Type B pancreatic cell (in vitro differentiated cells): ENCODE measurements around the gene PKIG. TPM values are rescaled to one million over a fixed set of nuclear protein-coding genes. Genes with fewer than 3 reads are reported as not detected.

Experiments used
- DNase-seq: peaks from one replicate; pipeline ENCODE4 v3.0.0; 2021; ENCODE audit warnings: mixed read lengths; ENCODE audit not compliant: unreplicated experiment; ENCODE audit errors: extremely low spot score
- H3K27ac Mint-ChIP-seq: 2 replicates; pipeline ENCODE4 v1.8.0; 2021; ENCODE audit warnings: mild to moderate bottlenecking, mixed read lengths
- H3K27me3 Mint-ChIP-seq: 2 replicates; pipeline ENCODE4 v1.8.0; 2021; ENCODE audit warnings: mixed read lengths
- H3K36me3 Mint-ChIP-seq: 2 replicates; pipeline ENCODE4 v1.8.0; 2021; ENCODE audit warnings: mixed read lengths
- H3K4me1 Mint-ChIP-seq: one replicate; pipeline ENCODE4 v1.8.0; 2021; ENCODE audit warnings: mixed read lengths; ENCODE audit not compliant: unreplicated experiment
- H3K4me3 Mint-ChIP-seq: 2 replicates; pipeline ENCODE4 v1.8.0; 2021; ENCODE audit warnings: mild to moderate bottlenecking, mixed read lengths
- H3K9me3 Mint-ChIP-seq: 2 replicates; pipeline ENCODE4 v1.8.0; 2021; ENCODE audit warnings: mixed read lengths
- CTCF ChIP-seq: fragments of 200-600 bp; sonication (generic); conservative IDR thresholded peaks from 2 replicates; pipeline ENCODE4 v1.5.0; 2021; ENCODE audit warnings: antibody characterized with exemption, mild to moderate bottlenecking
- total RNA-seq: library from RNA; stranded (reverse); gene quantifications from 2 replicates; pipeline ENCODE4 v1.2.1, GENCODE V29; 2021; ENCODE audit warnings: low replicate concordance

PKIG gene
- total RNA-seq, 1 donor from 2014 or later: 24.3 TPM

GRCh38 chr20:44660581-44660980 lies 78.2 kb downstream of the PKIG start:
- Mint-ChIP-seq H3K9me3 (no peaks in the 10 kb centered on the region), H3K27me3 (peaks cover 11% of the 10 kb centered on the region), H3K4me3 (no peak overlapping the region), H3K36me3 (no peaks in the 10 kb centered on the region), H3K27ac (no peak overlapping the region), H3K4me1 (no peaks in the 10 kb centered on the region)
- DNase-seq: no peak
- TF ChIP-seq CTCF: no peak

- no peak for DNase-seq
- Mint-ChIP-seq H3K27ac (no peak overlapping the region), H3K9me3 (no peaks in the 10 kb centered on the region), H3K4me3 (no peak overlapping the region), H3K4me1 (no peaks in the 10 kb centered on the region), H3K27me3 (peaks cover 3% of the 10 kb centered on the region), H3K36me3 (no peaks in the 10 kb centered on the region)
- TF ChIP-seq CTCF: no peak
These were observed 79.9 kb downstream of the PKIG start for GRCh38 chr20:44662261-44662660.

GRCh38 chr20:44664131-44664530 lies 81.8 kb downstream of the PKIG start:
- Mint-ChIP-seq H3K4me1 (no peaks in the 10 kb centered on the region), H3K27ac (no peak overlapping the region), H3K9me3 (no peaks in the 10 kb centered on the region), H3K36me3 (no peaks in the 10 kb centered on the region), H3K27me3 (no peaks in the 10 kb centered on the region), H3K4me3 (no peak overlapping the region)
- no peak for DNase-seq
- TF ChIP-seq CTCF: no peak

GRCh38 chr20:44666066-44666465 lies 83.7 kb downstream of the PKIG start:
- no peak for DNase-seq
- Mint-ChIP-seq H3K27me3 (no peaks in the 10 kb centered on the region), H3K4me3 (no peak overlapping the region), H3K9me3 (no peaks in the 10 kb centered on the region), H3K27ac (no peak overlapping the region), H3K4me1 (no peaks in the 10 kb centered on the region), H3K36me3 (no peaks in the 10 kb centered on the region)
- no peak for TF ChIP-seq CTCF

Other genes with a start within 250 kb of the PKIG start
- gene R3HDML, start 245.5 kb upstream of the PKIG start, total RNA-seq: not detected in 2 replicates
- gene HNF4A, start 226.9 kb upstream of the PKIG start, total RNA-seq: 19.9 and 41.7 TPM in 2 replicates
- 20.8 and 21.5 TPM in 2 replicates for gene TTPAL, start 106.7 kb upstream of the PKIG start, total RNA-seq
- 47.1 and 65.6 TPM in 2 replicates for gene SERINC3, start 60.5 kb upstream of the PKIG start, total RNA-seq
- 7.5 and 15.1 TPM in 2 replicates for gene ADA, start 69.1 kb downstream of the PKIG start, total RNA-seq
- not detected in 2 replicates for gene CCN5, start 132.8 kb downstream of the PKIG start, total RNA-seq
- 0.31 and 0.36 TPM in 2 replicates for gene KCNK15, start 163.3 kb downstream of the PKIG start, total RNA-seq
- gene RIMS4, start 228.0 kb downstream of the PKIG start, total RNA-seq: 3.6 and 7.5 TPM in 2 replicates